Right ventricle myocardium superior (tissue), 1 donor: ENCODE results near the gene HPRT1. TPM values are rescaled to one million over a fixed set of nuclear protein-coding genes. Genes with fewer than 3 reads are reported as not detected.

Source experiments
- ATAC-seq: fragments of 200-7000 bp; cut with Tn5 transposase; one replicate; pipeline ENCODE4 v1.9.1; 2020; ENCODE audit warnings: mild to moderate bottlenecking; ENCODE audit not compliant: poor library complexity
- DNase-seq: peaks from one replicate; pipeline ENCODE4 v3.0.0-alpha.2; 2020
- intact Hi-C: fragments of 100-400 bp; cut with DNase I; formaldehyde crosslinking; loops from one replicate; pipeline ENCODE4 v1.11.2; 2022
- microRNA-seq: library from miRNA; unstranded; fragments of <30 nt; microRNA quantifications from one replicate; pipeline ENCODE4 v1.2.0, GENCODE V29; 2020
- total RNA-seq: library from RNA; stranded (reverse); fragmentation: NEBNext Ultra II Directional; extraction: Animal tissue kit (Norgen Biotek cat#: 25700); gene quantifications from one replicate; pipeline ENCODE4 v1.2.1, GENCODE V29; 2021
- donor health status: DM: no; HTN: yes; CAD: no; lungs with severe emphysema.

HPRT1 gene
- total RNA-seq, 1 donor from 2014 or later: 18.5 TPM

DNA sequence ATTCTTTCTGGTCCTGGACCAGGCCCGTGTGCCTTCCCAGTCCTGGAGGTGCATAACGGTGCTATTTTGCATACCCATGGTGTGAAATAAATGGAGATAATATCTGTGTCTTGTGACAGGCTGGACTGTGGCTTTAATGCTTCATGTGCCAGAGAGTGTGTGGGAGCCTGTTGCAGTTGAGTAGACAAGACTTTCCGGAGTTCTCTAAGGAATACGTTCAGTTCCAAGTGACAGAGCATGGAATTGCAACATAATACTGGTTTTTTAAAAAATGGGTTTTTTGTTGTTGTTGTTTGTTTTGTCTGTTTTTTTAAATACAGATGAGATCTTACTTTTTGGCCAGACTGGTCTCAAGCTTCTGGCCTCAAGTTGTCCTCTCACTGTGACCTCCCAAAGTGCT, 74.0 kb downstream of the HPRT1 start:
- no peak for DNase-seq
- intact Hi-C loops: no loop called here

DNA sequence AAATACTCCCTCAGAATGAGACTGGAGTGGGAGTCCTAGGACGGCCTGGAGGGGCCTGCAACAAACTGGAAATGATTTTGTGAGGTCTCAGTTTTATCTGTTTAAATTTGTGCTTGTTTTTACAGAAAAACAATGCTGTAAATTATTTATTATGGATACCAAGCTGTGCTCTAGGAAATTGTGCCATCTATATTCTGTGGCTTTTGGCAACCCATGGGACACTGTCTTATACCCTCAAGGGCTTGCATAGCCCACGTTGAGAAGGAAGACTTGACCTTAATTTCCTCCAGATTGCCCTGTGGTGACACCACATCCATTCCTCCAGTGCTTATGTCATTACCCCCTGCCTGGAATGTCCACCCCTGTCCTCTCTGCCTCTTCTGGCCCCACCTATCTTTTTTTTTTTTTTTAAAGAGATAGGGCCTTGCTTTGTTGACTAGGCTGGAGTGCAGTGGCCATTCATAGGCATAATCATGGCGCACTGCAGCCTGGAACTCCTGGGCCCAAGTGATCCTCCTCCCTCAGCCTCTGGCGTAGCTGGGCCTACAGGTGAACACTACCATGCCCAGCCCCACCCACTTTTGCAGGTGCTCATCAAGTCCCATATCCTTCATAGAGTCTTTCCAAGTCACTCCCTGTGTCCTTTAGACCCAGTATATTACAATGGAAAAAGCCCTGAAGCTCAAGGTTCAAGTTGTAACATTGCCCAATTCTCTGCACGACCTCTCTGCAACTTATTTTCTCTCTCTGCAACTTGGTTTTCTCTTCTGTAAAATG, 77.4 kb downstream of the HPRT1 start:
- ATAC-seq (peak; percentile 60), DNase-seq (no peak)
- intact Hi-C loops: no loop called here

More for the DNA sequence above, 74.0 kb downstream of the HPRT1 start:
- no peak for ATAC-seq

DNA sequence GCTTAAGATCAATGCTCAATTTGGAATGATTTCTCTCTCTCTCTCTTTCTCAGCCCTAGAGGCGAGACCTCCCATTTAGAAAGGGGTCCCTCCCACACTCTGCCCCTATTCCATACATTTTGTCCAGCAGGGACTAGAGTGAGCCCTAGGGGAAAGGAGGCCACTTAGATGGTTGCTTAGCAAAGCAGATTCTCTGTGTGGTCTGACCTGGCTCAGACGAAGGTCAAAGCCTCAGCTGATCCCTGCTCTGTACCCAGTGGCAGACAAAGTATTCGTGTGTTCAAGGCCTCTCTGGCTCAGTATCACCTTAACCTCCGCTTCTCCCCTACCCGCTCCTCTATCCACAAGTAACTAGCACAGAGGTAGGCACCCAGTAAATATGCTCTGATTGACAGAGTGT, 78.4 kb downstream of the HPRT1 start:
- intact Hi-C loops: no loop called here
- DNase-seq (no peak), ATAC-seq (no peak)

DNA sequence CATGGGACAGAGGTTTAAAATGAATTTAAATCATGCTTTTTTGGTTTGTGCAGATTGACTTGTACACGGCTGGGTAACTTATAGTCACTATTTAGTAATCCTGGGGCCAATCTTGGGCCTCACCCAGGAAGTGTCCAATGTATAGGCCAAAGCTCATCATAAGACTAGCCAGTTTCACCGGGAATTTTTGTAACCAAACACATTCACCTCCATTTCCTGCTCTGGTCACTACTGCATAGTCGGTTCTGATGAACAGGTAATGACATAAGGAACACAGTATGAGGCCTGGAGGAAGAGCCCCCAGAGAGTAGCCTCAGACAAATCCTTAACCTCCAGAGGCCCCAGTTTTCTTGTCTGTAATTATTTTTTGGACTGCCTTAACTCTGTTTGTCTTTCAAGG, 81.9 kb downstream of the HPRT1 start:
- DNase-seq (no peak), ATAC-seq (no peak)
- intact Hi-C loops: no loop called here

- intact Hi-C loops: no loop called here
- DNase-seq: no peak
Observed at GRCh38 chrX:134542485-134542884, 82.5 kb downstream of the HPRT1 start.

GRCh38 chrX:134543288-134543687, 83.3 kb downstream of the HPRT1 start:
- DNase-seq: no peak
- intact Hi-C loops: no loop called here
- ATAC-seq: no peak

More at GRCh38 chrX:134542485-134542884, 82.5 kb downstream of the HPRT1 start:
- ATAC-seq: peak; percentile 20

GRCh38 chrX:134544135-134544512, 84.2 kb downstream of the HPRT1 start:
- intact Hi-C loops: no loop called here
- no peak for ATAC-seq
- no peak for DNase-seq

DNA sequence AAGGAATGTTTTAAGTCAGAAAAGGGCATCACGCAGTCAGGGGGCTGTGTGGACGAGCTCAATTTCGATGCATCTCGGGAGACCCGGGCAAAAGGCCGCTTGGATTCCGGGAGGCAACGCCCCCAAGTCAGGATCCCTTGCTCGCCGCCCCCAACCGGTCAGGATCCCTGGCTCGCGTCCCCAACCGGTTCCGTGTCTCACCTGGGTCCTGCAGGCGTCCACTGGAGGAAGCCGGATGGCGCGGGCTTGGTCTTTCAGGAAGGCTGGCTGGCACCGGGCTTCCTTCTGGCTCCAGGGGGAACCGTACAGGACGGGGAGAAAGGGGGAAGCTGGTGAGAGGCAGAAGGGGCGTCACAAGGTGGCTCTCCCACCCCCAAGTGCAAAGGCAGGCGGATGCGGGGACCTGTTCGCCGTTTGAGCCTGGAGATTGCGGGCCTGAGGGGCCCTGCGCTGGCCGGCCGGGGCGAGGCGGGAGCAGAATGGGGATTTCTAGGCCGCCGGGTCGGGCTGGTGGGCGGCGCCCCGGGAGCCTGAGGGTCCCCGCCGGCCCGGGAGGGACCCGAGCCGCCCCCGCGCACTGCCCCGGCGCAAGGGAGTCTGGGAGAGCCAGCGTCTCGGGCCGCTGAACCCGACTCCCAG, 84.7 kb downstream of the HPRT1 start:
- ATAC-seq: no peak
- intact Hi-C loops: no loop called here
- no peak for DNase-seq

DNA sequence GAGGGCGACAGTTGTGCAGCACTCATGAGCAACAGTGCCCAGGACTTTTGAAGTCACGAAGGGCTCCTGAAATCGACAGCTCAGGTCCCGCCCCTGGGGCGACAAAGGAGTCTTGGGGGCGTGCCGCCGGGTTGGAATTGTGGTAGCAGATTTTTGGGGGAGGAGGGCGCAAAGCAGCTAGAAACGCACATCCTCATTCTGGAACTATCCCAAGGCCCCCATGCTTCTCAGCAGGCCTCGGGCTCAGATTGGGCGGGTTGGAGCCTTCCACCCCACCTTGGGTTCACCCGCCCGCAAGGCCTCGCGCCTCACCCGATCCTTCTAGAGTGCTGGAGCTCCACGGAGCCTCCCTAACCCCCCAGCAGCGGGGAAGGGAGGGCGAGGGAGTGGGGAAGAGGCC, 85.5 kb downstream of the HPRT1 start:
- intact Hi-C loops: no loop called here
- ATAC-seq: no peak
- DNase-seq: no peak

- DNase-seq (no peak), ATAC-seq (no peak)
- intact Hi-C loops: no loop called here
Observed at GRCh38 chrX:134546187-134546586, 86.2 kb downstream of the HPRT1 start.

DNA sequence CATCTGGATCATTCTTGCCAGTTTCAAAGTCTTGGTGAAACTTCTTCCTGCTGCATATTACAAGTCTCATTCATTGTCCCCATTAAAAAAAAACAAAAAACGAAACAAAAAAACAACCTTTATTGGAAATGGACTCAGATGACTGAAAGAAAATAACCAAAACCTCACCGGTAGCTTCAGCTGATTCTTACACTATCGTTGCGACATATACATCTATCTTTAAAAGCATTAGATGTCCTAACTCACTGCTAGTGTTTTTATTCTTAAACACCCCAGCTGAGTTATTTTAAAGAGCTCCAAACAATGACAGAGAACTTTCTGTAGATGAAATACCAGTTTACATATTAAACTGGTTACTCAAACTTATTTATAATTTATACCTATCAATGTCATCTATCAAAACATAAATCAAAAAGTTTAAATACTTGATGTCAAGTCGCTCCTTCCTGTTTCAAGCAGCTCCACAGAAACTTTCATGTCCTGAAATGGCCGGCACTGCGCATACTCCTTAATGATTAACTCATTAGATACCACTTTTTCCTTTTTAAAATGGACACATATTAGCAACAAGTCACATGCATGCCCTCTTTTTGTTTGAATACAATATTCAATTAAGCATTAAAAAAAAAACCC, 87.2 kb downstream of the HPRT1 start:
- intact Hi-C loops: no loop called here
- ATAC-seq (no peak), DNase-seq (no peak)

- intact Hi-C loops: no loop called here
- ATAC-seq: no peak
- DNase-seq: no peak
Observed at GRCh38 chrX:134548257-134549201, 88.6 kb downstream of the HPRT1 start.

Small RNA genes within 50 kb of the gene (microRNA-seq; reads per million reads assigned to microRNA genes)
- gene MIR424 (6,096 reads per million, percentile 94 among the genes with 10 or more reads in this experiment), gene MIR450A1 (12.0 reads per million, percentile 29 among the genes with 10 or more reads in this experiment), gene MIR450A2 (9.4 reads per million, percentile 25 among the genes with 10 or more reads in this experiment), gene MIR450B (7.1 reads per million, percentile 20 among the genes with 10 or more reads in this experiment), gene MIR503 (42.7 reads per million, percentile 45 among the genes with 10 or more reads in this experiment), gene MIR542 (88.0 reads per million, percentile 51 among the genes with 10 or more reads in this experiment)

Other genes with a start within 250 kb of the HPRT1 start
- gene CCDC160, start 223.0 kb upstream of the HPRT1 start, total RNA-seq: not detected
- gene PHF6, start 86.9 kb upstream of the HPRT1 start, total RNA-seq: 8.6 TPM
- gene PLAC1, start 198.3 kb downstream of the HPRT1 start, total RNA-seq: not detected